Lower lobe of right lung (tissue), 2 donors: ENCODE data around the gene PXMP4. TPM values are rescaled to one million over a fixed set of nuclear protein-coding genes. Genes with fewer than 3 reads are reported as not detected.
A peak's percentile ranks its signal among the peaks of the same experiment; 100 is the strongest.

Source experiments
- ATAC-seq, 2 donors: fragments of 200-7000 bp; cut with Tn5 transposase; one replicate each; pipeline ENCODE4 v1.9.1; 2020 to 2022; ENCODE audit warnings: mild to moderate bottlenecking in 2 of 2, moderate library complexity in 2 of 2
- DNase-seq: peaks from one replicate; pipeline ENCODE4 v3.0.0-alpha.2; 2020
- H3K27ac ChIP-seq: fragments of 200-600 bp; one replicate; pipeline ENCODE4 v1.8.0; 2022
- H3K27me3 ChIP-seq: fragments of 200-600 bp; one replicate; pipeline ENCODE4 v1.8.0; 2022; ENCODE audit warnings: low read depth
- H3K36me3 ChIP-seq: fragments of 200-600 bp; one replicate; pipeline ENCODE4 v1.8.0; 2022; ENCODE audit warnings: mild to moderate bottlenecking
- H3K4me1 ChIP-seq: fragments of 200-600 bp; one replicate; pipeline ENCODE4 v1.8.0; 2022
- H3K4me3 ChIP-seq: fragments of 200-600 bp; one replicate; pipeline ENCODE4 v1.8.0; 2022; ENCODE audit warnings: mild to moderate bottlenecking
- H3K9me3 ChIP-seq: fragments of 200-600 bp; one replicate; pipeline ENCODE4 v1.8.0; 2022
- CTCF ChIP-seq: fragments of 200-600 bp; IDR thresholded peaks from one replicate; pipeline ENCODE4 v1.8.0; 2022; ENCODE audit warnings: antibody characterized with exemption, mild to moderate bottlenecking
- intact Hi-C: fragments of 100-400 bp; cut with DNase I; formaldehyde crosslinking; loops from one replicate; pipeline ENCODE4 v1.11.0; 2022
- total RNA-seq: library from RNA; stranded (reverse); fragmentation: NEBNext Ultra II Directional; extraction: Animal tissue kit (Norgen Biotek cat#: 25700); gene quantifications from one replicate; pipeline ENCODE4 v1.2.1, GENCODE V29; 2021
- donor health status: DM: no; HTN: yes; CAD: no; lungs with severe emphysema.

PXMP4 gene
- total RNA-seq, 1 donor from 2014 or later: 60.5 TPM

DNA sequence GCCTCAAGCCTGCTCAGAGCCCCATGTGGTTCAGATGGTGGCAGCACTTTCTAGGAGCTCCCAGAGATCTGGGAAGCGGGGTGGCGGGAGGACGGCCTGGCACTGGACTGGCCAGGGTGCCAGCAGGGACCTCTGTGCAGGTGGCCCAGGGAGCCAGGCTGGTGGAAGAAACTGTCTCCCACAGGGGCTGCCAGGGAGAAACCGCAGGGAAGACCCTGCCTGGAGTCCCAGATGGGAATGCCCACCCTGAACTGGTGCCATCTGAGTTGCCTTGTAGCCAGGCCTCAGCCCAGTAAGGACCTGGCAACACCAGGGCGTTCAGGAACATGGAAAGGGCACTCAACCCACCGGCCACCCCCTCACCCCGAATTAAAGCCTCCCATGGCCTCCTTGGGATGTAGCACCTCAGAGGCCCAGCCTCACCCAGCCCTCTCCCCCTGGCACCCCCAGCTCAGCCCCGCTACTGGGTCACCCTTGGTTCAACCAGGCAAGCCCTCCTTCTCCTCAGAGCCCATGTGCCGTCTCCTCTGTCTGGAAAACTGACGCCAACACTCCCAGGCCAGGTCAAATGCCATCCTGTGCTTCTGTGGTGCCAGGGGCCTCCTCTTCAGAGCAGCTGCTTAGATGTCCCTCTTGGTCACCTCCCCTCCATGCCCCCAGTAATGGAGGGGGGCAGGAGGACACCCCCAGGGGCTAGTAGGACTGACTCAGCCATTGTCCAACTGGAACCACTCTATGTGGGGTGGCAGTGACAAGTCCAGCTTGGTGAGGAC lies 63.9 kb downstream of the PXMP4 start:
- DNase-seq: peak; percentile 23
- H3K9me3 ChIP-seq: no peaks in the 10 kb centered on the region

GRCh38 chr20:33655164-33655563 lies 64.9 kb downstream of the PXMP4 start:
- intact Hi-C loops: no loop called here
- peaks cover 11% of the 10 kb centered on the region for H3K4me1 ChIP-seq
- H3K36me3 ChIP-seq: peaks cover 20% of the 10 kb centered on the region
- H3K27ac ChIP-seq: no peak overlapping the region
- no peaks in the 10 kb centered on the region for H3K27me3 ChIP-seq
- DNase-seq: no peak
- TF ChIP-seq CTCF: no peak
- H3K4me3 ChIP-seq: no peak overlapping the region
- no peak for ATAC-seq
- H3K9me3 ChIP-seq: no peaks in the 10 kb centered on the region

More for the DNA sequence above, 63.9 kb downstream of the PXMP4 start:
- ATAC-seq: no peak
- Histone ChIP-seq H3K27me3 (no peaks in the 10 kb centered on the region), H3K27ac (no peak overlapping the region), H3K36me3 (peaks cover 24% of the 10 kb centered on the region), H3K4me3 (no peak overlapping the region), H3K4me1 (peaks cover 11% of the 10 kb centered on the region)
- intact Hi-C loops: no loop called here
- no peak for TF ChIP-seq CTCF

DNA sequence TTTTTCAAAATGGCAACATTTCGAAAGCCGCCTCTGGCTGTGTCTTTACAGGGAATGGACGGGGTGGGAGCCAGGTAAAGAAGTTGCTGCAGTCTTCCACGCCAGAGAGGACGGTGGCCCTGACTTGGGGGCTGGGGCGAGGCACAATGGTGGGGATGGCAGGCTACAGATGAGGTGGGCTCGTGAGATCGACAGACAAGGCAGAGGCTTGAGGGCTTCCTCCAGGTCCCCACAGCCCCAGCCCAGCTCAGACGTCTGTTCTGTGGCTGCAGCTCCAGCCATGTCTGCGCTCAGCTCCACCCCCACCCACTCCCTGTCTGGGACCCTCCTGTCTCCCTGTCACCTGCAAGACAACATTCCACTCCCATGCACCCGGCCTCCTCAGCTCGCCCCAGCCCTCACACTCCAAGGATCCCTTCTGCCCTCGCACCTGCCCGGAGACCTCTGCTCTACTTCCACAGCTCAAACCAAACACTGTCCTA lies 65.4 kb downstream of the PXMP4 start:
- H3K9me3 ChIP-seq: no peaks in the 10 kb centered on the region
- ATAC-seq (no peak), DNase-seq (peak; percentile 40)
- TF ChIP-seq CTCF: no peak
- no peaks in the 10 kb centered on the region for H3K27me3 ChIP-seq
- intact Hi-C loops: no loop called here
- no peak overlapping the region for H3K27ac ChIP-seq
- peaks cover 16% of the 10 kb centered on the region for H3K36me3 ChIP-seq
- H3K4me3 ChIP-seq: no peak overlapping the region
- peaks cover 11% of the 10 kb centered on the region for H3K4me1 ChIP-seq

GRCh38 chr20:33653900-33654596 lies 66.1 kb downstream of the PXMP4 start:
- Histone ChIP-seq H3K27ac (no peak overlapping the region), H3K36me3 (peaks cover 9% of the 10 kb centered on the region), H3K27me3 (no peaks in the 10 kb centered on the region), H3K4me3 (no peak overlapping the region), H3K4me1 (peaks cover 15% of the 10 kb centered on the region), H3K9me3 (no peaks in the 10 kb centered on the region)
- TF ChIP-seq CTCF: no peak
- ATAC-seq: peak; percentile 67 to 74
- DNase-seq: peak; percentile 80
- intact Hi-C loops: no loop called here

- H3K27me3 ChIP-seq: no peaks in the 10 kb centered on the region
- H3K9me3 ChIP-seq: no peaks in the 10 kb centered on the region
- peaks cover 5% of the 10 kb centered on the region for H3K36me3 ChIP-seq
- DNase-seq (no peak), ATAC-seq (peak; percentile 65)
- H3K27ac ChIP-seq: no peak overlapping the region
- TF ChIP-seq CTCF: peak; percentile 68
- peaks cover 22% of the 10 kb centered on the region for H3K4me1 ChIP-seq
- H3K4me3 ChIP-seq: no peak overlapping the region
- intact Hi-C loops: no loop called here
Measured at GRCh38 chr20:33653218-33653899, 66.8 kb downstream of the PXMP4 start.
